Natural killer cell (primary cell): ENCODE data around the gene MAGEB16. TPM values are rescaled to one million over a fixed set of nuclear protein-coding genes. Genes with fewer than 3 reads are reported as not detected.

ENCODE experiments used
- ATAC-seq, 3 donors: fragments of 150-1000 bp in 2 of 3; fragments of 200-7000 bp in 1 of 3; cut with Tn5 transposase; 1 replicate in 1 of 3; 2 replicates in 2 of 3; pipeline ENCODE4 v1.10.0; 2021; ENCODE audit warnings: mild to moderate bottlenecking in 2 of 3, moderate library complexity in 2 of 3
- DNase-seq, 2 donors: peaks; one replicate each; pipeline versions ENCODE4 v3.0.0 to v3.0.0-alpha.2; 2013 to 2021; ENCODE audit warnings: mixed read lengths in 1 of 2
- H3K27ac ChIP-seq: one replicate; pipeline ENCODE4 v1.5.1; 2013; ENCODE audit warnings: mild to moderate bottlenecking, low read length
- H3K27me3 ChIP-seq: one replicate; pipeline ENCODE4 v1.6.1; 2013; ENCODE audit warnings: low read length; ENCODE audit not compliant: control insufficient read depth, insufficient read depth
- H3K36me3 ChIP-seq: one replicate; pipeline ENCODE4 v1.6.1; 2013; ENCODE audit warnings: low read length; ENCODE audit not compliant: control insufficient read depth, insufficient read depth
- H3K4me1 ChIP-seq: one replicate; pipeline ENCODE4 v1.6.1; 2013; ENCODE audit warnings: low read length; ENCODE audit not compliant: control insufficient read depth, insufficient read depth
- H3K4me3 ChIP-seq: one replicate; pipeline ENCODE4 v1.5.1; 2013; ENCODE audit warnings: low read length
- H3K9me3 ChIP-seq: one replicate; pipeline ENCODE4 v1.6.1; 2013; ENCODE audit warnings: low read length; ENCODE audit not compliant: control insufficient read depth, insufficient read depth
- H3K27ac Mint-ChIP-seq, 2 donors: one replicate each; pipeline ENCODE4 v1.8.0; 2022; ENCODE audit warnings: mild to moderate bottlenecking in 2 of 2, mixed read lengths in 2 of 2, moderate library complexity in 1 of 2
- H3K27me3 Mint-ChIP-seq, 2 donors: one replicate each; pipeline ENCODE4 v1.8.0; 2022; ENCODE audit warnings: low read depth in 2 of 2, mixed read lengths in 2 of 2
- H3K36me3 Mint-ChIP-seq: one replicate; pipeline ENCODE4 v1.8.0; 2022; ENCODE audit warnings: mixed read lengths
- H3K4me1 Mint-ChIP-seq, 2 donors: one replicate each; pipeline ENCODE4 v1.8.0; 2022; ENCODE audit warnings: mixed read lengths in 2 of 2
- H3K4me3 Mint-ChIP-seq: one replicate; pipeline ENCODE4 v1.8.0; 2022; ENCODE audit warnings: mild to moderate bottlenecking, moderate library complexity, mixed read lengths
- H3K9me3 Mint-ChIP-seq, 2 donors: one replicate each; pipeline ENCODE4 v1.8.0; 2022; ENCODE audit warnings: mixed read lengths in 2 of 2
- WGBS: methylation state at CpG from one replicate; pipeline ENCODE4 v1.1.7; 2013; ENCODE audit warnings: missing lambda C conversion rate; ENCODE audit not compliant: insufficient coverage; 5-methylcytosine and 5-hydroxymethylcytosine counted together
- intact Hi-C: fragments of 100-400 bp; cut with micrococcal nuclease; formaldehyde crosslinking; loops from one replicate; pipeline ENCODE4 v1.14.2; 2022
- total RNA-seq, 4 donors: library from RNA; stranded (reverse); fragments of 120-200 nt in 1 of 4; gene quantifications; one replicate each; pipeline versions ENCODE4 v1.2.3 to v1.2.4, GENCODE V29; 2013 to 2022
- TF ChIP-seq, protein P1 (sequence below): fragments of 200-600 bp; IDR thresholded peaks from one replicate; pipeline ENCODE4 v1.8.0; 2022; ENCODE audit warnings: antibody characterized with exemption

The MAGEB16 gene
- total RNA-seq, 3 donors from 2014 or later (not counting 1 experiment from before 2014, with no cell fraction given), result not detected

DNA sequence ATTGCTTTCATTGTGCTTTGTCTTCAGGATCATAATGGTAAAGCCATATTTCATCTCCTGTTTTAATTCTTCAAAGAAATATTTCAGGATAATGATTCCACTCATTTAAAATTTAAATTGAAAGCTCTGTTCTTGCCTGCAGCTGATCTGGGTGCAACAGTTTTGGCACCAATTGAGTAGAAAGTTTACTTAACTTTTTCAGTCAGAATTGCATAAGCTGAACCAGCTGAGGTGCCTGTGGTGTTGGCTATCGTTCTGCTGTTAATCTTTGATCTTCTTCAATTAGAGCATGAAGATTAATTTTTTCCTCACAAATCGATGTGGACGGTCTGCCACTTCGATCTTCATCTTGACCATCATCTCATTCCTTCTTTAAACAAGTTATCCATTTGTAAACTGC is 49.6 kb downstream of the MAGEB16 start:
- no peak overlapping the region for H3K27ac ChIP-seq
- TF ChIP-seq, protein P1, sequence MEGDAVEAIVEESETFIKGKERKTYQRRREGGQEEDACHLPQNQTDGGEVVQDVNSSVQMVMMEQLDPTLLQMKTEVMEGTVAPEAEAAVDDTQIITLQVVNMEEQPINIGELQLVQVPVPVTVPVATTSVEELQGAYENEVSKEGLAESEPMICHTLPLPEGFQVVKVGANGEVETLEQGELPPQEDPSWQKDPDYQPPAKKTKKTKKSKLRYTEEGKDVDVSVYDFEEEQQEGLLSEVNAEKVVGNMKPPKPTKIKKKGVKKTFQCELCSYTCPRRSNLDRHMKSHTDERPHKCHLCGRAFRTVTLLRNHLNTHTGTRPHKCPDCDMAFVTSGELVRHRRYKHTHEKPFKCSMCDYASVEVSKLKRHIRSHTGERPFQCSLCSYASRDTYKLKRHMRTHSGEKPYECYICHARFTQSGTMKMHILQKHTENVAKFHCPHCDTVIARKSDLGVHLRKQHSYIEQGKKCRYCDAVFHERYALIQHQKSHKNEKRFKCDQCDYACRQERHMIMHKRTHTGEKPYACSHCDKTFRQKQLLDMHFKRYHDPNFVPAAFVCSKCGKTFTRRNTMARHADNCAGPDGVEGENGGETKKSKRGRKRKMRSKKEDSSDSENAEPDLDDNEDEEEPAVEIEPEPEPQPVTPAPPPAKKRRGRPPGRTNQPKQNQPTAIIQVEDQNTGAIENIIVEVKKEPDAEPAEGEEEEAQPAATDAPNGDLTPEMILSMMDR, result no peak
- DNase-seq (no peak), ATAC-seq (no peak)
- H3K4me1 Mint-ChIP-seq, result no peaks in the 10 kb centered on the region
- intact Hi-C loops, result no loop called here
- H3K27ac Mint-ChIP-seq, result no peak overlapping the region
- no peaks in the 10 kb centered on the region for H3K27me3 ChIP-seq
- H3K36me3 ChIP-seq, result no peaks in the 10 kb centered on the region
- no peaks in the 10 kb centered on the region for H3K36me3 Mint-ChIP-seq
- H3K4me1 ChIP-seq, result no peaks in the 10 kb centered on the region
- H3K9me3 ChIP-seq, result no peaks in the 10 kb centered on the region
- no peaks in the 10 kb centered on the region for H3K27me3 Mint-ChIP-seq
- H3K4me3 ChIP-seq, result no peak overlapping the region
- H3K9me3 Mint-ChIP-seq, result peaks cover 0 to 3% of the 10 kb centered on the region in 2 donors
- 78% methylated on average over 4 of the region's 4 CpGs for WGBS
- no peak overlapping the region for H3K4me3 Mint-ChIP-seq

Other genes starting within 250 kb of the MAGEB16 start
- not detected for gene CFAP47, start 121.4 kb downstream of the MAGEB16 start, total RNA-seq